Kasumi-1 (cell line): ENCODE measurements around the gene LCE2B.

Experiments
- DNase-seq, 2 experiments: peaks; one replicate each; lab custom pipeline; 2025; lab: John Stamatoyannopoulos, UW

The LCE2B gene

DNA sequence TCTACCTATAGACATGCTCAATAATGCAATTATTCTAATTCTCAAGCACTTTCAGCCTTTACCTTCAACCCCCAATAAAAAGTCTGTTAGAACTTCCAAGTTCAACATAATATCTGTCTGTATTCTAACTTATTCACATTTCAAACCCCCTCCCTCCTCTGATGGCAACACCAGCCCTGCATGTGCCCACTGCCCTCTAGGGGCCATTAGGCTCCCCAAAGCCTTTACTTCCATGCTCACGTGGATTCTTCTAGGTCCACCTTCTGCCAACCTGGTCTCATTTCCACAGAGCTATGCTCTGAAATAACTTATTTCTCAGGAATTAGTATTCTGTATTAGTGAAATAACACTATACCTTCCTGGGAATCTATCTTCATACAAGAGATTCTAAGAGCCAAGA lies 49.7 kb downstream of the LCE2B start:
- no peak for DNase-seq
